Gastrocnemius medialis (tissue), 4 donors: ENCODE measurements around the gene FBXL17. TPM values are rescaled to one million over a fixed set of nuclear protein-coding genes. Genes with fewer than 3 reads are reported as not detected.

Experiments
- ATAC-seq, 2 donors: fragments of 150-250 bp; one replicate each; pipeline ENCODE4 v1.9.1; 2016
- DNase-seq, 2 donors: peaks; one replicate each; pipeline ENCODE4 v3.0.0-alpha.2; 2019
- H3K27ac ChIP-seq, 4 donors: fragments of 200-600 bp; sonication (generic); 1 replicate in 1 of 4; 2 replicates in 3 of 4; pipeline ENCODE4 v1.5.1; 2016 to 2018; ENCODE audit warnings: mild to moderate bottlenecking in 2 of 4, moderate library complexity in 1 of 4
- H3K27me3 ChIP-seq, 3 donors: fragments of 200-600 bp; sonication (generic) in 2 of 3; 1 replicate in 1 of 3; 2 replicates in 2 of 3; pipeline versions ENCODE4 v1.5.1 to v1.6.0; 2016 to 2019; ENCODE audit warnings: mild to moderate bottlenecking in 1 of 3, moderate library complexity in 1 of 3
- H3K36me3 ChIP-seq, 2 donors: fragments of 200-600 bp; sonication (generic) in 1 of 2; one replicate each; pipeline ENCODE4 v1.5.1; 2017 to 2018
- H3K4me1 ChIP-seq, 2 donors: fragments of 200-600 bp; sonication (generic) in 1 of 2; one replicate each; pipeline ENCODE4 v1.5.1; 2016 to 2017; ENCODE audit warnings: mild to moderate bottlenecking in 2 of 2
- H3K4me3 ChIP-seq, 4 donors: fragments of 200-600 bp; sonication (generic) in 3 of 4; 1 replicate in 1 of 4; 2 replicates in 3 of 4; pipeline ENCODE4 v1.5.1; 2016 to 2019; ENCODE audit warnings: mild to moderate bottlenecking in 2 of 4
- H3K9me3 ChIP-seq, 3 donors: fragments of 200-600 bp; sonication (generic) in 2 of 3; 1 replicate in 1 of 3; 2 replicates in 2 of 3; pipeline ENCODE4 v1.5.1; 2016 to 2019
- POLR2A ChIP-seq, 2 donors: fragments of 450-650 bp; IDR thresholded peaks; one replicate each; pipeline ENCODE4 v1.6.1; 2017; ENCODE audit warnings: antibody characterized with exemption in 2 of 2, mild to moderate bottlenecking in 2 of 2, moderate library complexity in 2 of 2
- in situ Hi-C, 4 donors: fragments of 200-750 bp; cut with MboI; loops; one replicate each; pipeline versions ENCODE4 v1.15.0 to v1.8.0; 2017; ENCODE audit warnings: low sequenced_read_pairs in 4 of 4
- intact Hi-C: fragments of 100-400 bp; cut with DNase I; formaldehyde crosslinking; loops from one replicate; pipeline ENCODE4 v1.15.1; 2023; ENCODE audit warnings: low total_unique reads
- total RNA-seq, 4 donors: library from RNA; depleted of rRNA; stranded (reverse); fragments of >200 nt; gene quantifications; one replicate each; pipeline versions ENCODE4 v1.1.0 to v1.2.3, GENCODE V29; 2016
- TF ChIP-seq, protein P1 (sequence below), 5 experiments: fragments of 450-650 bp in 3 of 5; fragments of 200-600 bp in 2 of 5; sonication (generic) in 2 of 5; IDR thresholded peaks in 4 of 5; conservative IDR thresholded peaks in 1 of 5; 1 replicate in 4 of 5; 2 replicates in 1 of 5; pipeline ENCODE4 v1.5.1; 2016 to 2019; ENCODE audit warnings: antibody characterized with exemption in 5 of 5, mild to moderate bottlenecking in 3 of 5, moderate library complexity in 3 of 5

FBXL17 gene
- total RNA-seq, 4 donors from 2014 or later: 23.3 to 33.4 (median 26.9) TPM

DNA sequence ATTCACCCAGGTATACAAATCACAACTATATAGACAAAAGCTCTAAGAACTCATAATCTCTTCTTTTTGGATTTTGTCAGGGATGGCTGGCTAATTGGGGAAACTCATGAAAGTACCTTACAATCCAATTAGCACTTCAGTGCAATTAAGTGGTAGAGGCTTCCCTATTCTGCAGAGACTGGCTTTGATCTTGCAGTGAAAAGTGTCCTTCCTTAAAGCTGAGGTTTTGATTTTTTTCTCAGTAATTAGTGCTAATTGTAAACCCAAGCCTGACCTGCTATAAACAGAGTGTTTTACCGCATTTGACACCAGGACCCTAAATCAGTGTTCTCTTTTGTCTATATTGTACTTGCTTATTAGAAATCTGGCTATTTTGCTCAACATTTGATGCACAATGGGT is 417.2 kb downstream of the FBXL17 start:
- no peaks in the 10 kb centered on the region for H3K36me3 ChIP-seq

DNA sequence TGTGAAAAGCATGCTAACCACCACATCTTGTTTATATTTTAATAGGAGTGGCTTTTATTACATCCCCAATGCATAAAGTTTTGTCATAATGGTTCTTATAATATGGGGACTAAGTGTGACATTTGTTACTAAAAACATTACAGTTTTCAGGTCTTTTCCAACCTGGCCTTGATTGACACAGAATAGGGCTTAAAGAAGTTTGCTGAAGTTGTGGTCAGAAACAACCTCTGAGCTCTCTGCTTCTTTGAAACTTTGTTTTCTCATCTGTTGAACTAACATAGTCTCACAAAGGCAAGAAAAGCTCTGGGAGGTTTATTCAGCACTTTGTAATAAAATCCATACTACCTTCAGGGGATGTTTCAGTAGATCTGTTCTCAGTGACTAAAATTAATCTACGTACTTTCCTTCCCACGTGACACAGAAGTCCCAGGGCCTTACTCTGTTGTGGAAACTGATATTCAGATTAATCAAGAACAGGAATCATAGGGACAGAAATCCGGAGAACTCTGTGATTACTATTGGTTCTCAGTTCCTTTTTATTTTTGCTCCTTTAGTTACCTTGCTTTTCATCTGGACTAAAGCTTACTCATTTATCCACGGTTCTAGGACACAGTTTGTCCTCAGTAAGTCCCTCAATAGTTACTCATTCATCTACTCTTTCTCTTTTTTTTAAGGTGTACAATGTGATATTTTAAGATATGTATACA is 422.2 kb downstream of the FBXL17 start:
- ATAC-seq: no peak
- no peak for TF ChIP-seq POLR2A (IDR thresholded peaks at IDR 0.05)
- TF ChIP-seq, protein P1, sequence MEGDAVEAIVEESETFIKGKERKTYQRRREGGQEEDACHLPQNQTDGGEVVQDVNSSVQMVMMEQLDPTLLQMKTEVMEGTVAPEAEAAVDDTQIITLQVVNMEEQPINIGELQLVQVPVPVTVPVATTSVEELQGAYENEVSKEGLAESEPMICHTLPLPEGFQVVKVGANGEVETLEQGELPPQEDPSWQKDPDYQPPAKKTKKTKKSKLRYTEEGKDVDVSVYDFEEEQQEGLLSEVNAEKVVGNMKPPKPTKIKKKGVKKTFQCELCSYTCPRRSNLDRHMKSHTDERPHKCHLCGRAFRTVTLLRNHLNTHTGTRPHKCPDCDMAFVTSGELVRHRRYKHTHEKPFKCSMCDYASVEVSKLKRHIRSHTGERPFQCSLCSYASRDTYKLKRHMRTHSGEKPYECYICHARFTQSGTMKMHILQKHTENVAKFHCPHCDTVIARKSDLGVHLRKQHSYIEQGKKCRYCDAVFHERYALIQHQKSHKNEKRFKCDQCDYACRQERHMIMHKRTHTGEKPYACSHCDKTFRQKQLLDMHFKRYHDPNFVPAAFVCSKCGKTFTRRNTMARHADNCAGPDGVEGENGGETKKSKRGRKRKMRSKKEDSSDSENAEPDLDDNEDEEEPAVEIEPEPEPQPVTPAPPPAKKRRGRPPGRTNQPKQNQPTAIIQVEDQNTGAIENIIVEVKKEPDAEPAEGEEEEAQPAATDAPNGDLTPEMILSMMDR (IDR thresholded peaks at IDR 0.05 in 4 of 5, conservative IDR thresholded peaks at IDR 0.05 in 1 of 5): no peak
- no peaks in the 10 kb centered on the region for H3K9me3 ChIP-seq

More for the DNA sequence above, 417.2 kb downstream of the FBXL17 start:
- no peak overlapping the region for H3K27ac ChIP-seq
- intact Hi-C loops: no loop called here
- no peaks in the 10 kb centered on the region for H3K9me3 ChIP-seq
- ATAC-seq (no peak), DNase-seq (no peak)
- H3K4me1 ChIP-seq: no peaks in the 10 kb centered on the region
- no peak for TF ChIP-seq POLR2A (IDR thresholded peaks at IDR 0.05)
- TF ChIP-seq, protein P1 (IDR thresholded peaks at IDR 0.05 in 4 of 5, conservative IDR thresholded peaks at IDR 0.05 in 1 of 5): no peak
- in situ Hi-C loops: no loop called here
- no peak overlapping the region for H3K4me3 ChIP-seq
- no peaks in the 10 kb centered on the region for H3K27me3 ChIP-seq

DNA sequence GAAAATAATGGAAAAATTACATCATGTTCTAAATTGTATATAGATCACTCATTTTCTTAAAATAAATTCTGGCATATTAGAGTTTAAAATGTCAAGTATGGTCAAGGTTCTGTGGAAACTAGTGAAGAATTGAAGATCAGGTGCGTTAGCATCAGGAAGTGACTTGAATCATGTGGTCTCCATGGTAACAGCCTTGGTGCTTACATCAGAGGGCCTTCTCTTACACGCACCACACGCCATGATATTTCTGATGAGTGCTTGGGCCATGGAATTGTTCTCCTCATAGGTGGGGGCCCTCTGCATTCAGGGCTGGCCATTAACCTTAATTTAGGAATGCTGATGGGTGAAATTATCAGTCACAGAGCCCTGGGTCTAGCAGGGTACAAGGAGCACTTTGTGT is 423.0 kb downstream of the FBXL17 start:
- Histone ChIP-seq H3K36me3 (no peaks in the 10 kb centered on the region), H3K27me3 (no peaks in the 10 kb centered on the region), H3K4me1 (no peaks in the 10 kb centered on the region), H3K9me3 (no peaks in the 10 kb centered on the region), H3K4me3 (no peak overlapping the region), H3K27ac (no peak overlapping the region)
- intact Hi-C loops: no loop called here
- TF ChIP-seq, protein P1 (IDR thresholded peaks at IDR 0.05 in 4 of 5, conservative IDR thresholded peaks at IDR 0.05 in 1 of 5): no peak
- TF ChIP-seq POLR2A (IDR thresholded peaks at IDR 0.05): no peak
- DNase-seq: no peak
- ATAC-seq: no peak
- in situ Hi-C loops: no loop called here

More for the DNA sequence above, 422.2 kb downstream of the FBXL17 start:
- Histone ChIP-seq H3K4me3 (no peak overlapping the region), H3K4me1 (no peaks in the 10 kb centered on the region), H3K36me3 (no peaks in the 10 kb centered on the region), H3K27me3 (no peaks in the 10 kb centered on the region), H3K27ac (no peak overlapping the region)
- intact Hi-C loops: no loop called here
- DNase-seq: no peak
- in situ Hi-C loops: no loop called here

DNA sequence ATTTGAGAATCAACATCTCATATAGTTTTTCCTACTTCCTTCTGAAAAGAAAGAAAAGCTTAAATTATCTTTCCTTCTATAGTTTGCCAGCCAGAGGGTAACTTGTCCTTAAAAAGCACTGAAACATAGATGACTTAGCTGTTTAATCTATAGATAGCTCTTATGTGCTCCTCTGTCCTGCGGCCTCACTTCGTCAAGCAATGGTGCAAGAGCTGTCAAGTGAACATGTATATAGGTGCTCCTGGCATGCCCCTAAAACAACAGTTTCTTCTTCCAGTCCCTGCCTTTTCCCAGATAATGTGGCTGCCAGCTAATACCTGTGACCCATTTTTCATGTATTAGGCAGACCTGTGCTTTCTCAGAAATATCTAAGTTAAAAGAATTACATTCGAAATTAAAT is 423.5 kb downstream of the FBXL17 start:
- no peaks in the 10 kb centered on the region for H3K27me3 ChIP-seq
- in situ Hi-C loops: no loop called here
- ATAC-seq (no peak), DNase-seq (no peak)
- H3K27ac ChIP-seq: no peak overlapping the region
- no peaks in the 10 kb centered on the region for H3K9me3 ChIP-seq
- intact Hi-C loops: no loop called here
- no peak overlapping the region for H3K4me3 ChIP-seq
- no peaks in the 10 kb centered on the region for H3K36me3 ChIP-seq
- TF ChIP-seq POLR2A (IDR thresholded peaks at IDR 0.05): no peak
- TF ChIP-seq, protein P1 (IDR thresholded peaks at IDR 0.05 in 4 of 5, conservative IDR thresholded peaks at IDR 0.05 in 1 of 5): no peak
- H3K4me1 ChIP-seq: no peaks in the 10 kb centered on the region

DNA sequence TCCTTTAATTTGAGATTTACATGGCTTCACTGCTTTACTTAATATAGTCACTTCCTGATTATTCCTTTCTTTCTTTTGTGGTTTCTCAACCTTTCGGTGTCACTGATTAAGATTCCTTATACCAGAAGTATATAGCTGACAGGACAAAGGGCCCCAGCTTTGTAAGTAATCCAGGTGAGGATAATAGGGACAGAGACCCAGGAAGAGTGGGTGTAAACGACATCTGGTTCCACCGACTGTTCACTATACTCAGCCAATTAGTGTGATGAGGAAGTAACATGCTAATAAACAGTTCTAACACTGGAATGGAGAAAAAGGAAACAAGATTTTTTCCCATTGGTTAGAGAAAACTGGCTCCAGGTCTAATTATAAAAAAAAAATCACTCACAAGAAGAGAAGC is 424.8 kb downstream of the FBXL17 start:
- DNase-seq (no peak), ATAC-seq (no peak)
- TF ChIP-seq, protein P1 (IDR thresholded peaks at IDR 0.05 in 4 of 5, conservative IDR thresholded peaks at IDR 0.05 in 1 of 5): no peak
- no peak for TF ChIP-seq POLR2A (IDR thresholded peaks at IDR 0.05)
- Histone ChIP-seq H3K27ac (no peak overlapping the region), H3K9me3 (no peaks in the 10 kb centered on the region), H3K36me3 (no peaks in the 10 kb centered on the region), H3K4me1 (peaks cover 0 to 7% of the 10 kb centered on the region in 2 donors), H3K4me3 (no peak overlapping the region), H3K27me3 (no peaks in the 10 kb centered on the region)
- in situ Hi-C loops (no loop called here), intact Hi-C loops (no loop called here)
